WTC11 (cell line): Measurements from ENCODE around the gene ZNF716. TPM values are rescaled to one million over a fixed set of nuclear protein-coding genes. Genes with fewer than 3 reads are reported as not detected.
"Not testable (repeated sequence)": the region's sequence is repeated elsewhere in the genome, so short reads cannot be mapped to it uniquely, and the experiment has no call there.

ENCODE experiments used
- ATAC-seq: fragments of 200-7000 bp; cut with Tn5 transposase; 2 replicates; pipeline ENCODE4 v1.10.0; 2021; ENCODE audit warnings: mild to moderate bottlenecking, moderate library complexity
- CTCF ChIA-PET: fragments of 300-600 bp; sonication (Branson Sonifier 250); formaldehyde crosslinking; loops from one replicate; lab custom pipeline; 2021; ENCODE audit warnings: antibody characterized with exemption; lab: Charles Lee
- POLR2A ChIA-PET: fragments of 350-600 bp; sonication (Branson Sonifier 250); formaldehyde crosslinking; loops from one replicate; lab custom pipeline; 2021; ENCODE audit warnings: antibody characterized with exemption; lab: Charles Lee
- DNase-seq: peaks from one replicate; pipeline ENCODE4 v3.0.0; 2021; ENCODE audit warnings: low spot score
- H3K27ac Mint-ChIP-seq: 2 replicates; pipeline ENCODE4 v1.8.0; 2021; ENCODE audit warnings: mixed read lengths
- H3K27me3 Mint-ChIP-seq: 2 replicates; pipeline ENCODE4 v1.8.0; 2021; ENCODE audit warnings: low read depth, mild to moderate bottlenecking, moderate library complexity, mixed read lengths
- H3K36me3 Mint-ChIP-seq: 2 replicates; pipeline ENCODE4 v1.8.0; 2021; ENCODE audit warnings: mixed read lengths
- H3K4me1 Mint-ChIP-seq: 2 replicates; pipeline ENCODE4 v1.8.0; 2022; ENCODE audit warnings: mixed read lengths
- H3K4me3 Mint-ChIP-seq: 2 replicates; pipeline ENCODE4 v1.8.0; 2021; ENCODE audit warnings: mild to moderate bottlenecking, moderate library complexity, mixed read lengths
- H3K9me3 Mint-ChIP-seq: 2 replicates; pipeline ENCODE4 v1.8.0; 2021; ENCODE audit warnings: mixed read lengths
- ARID4B ChIP-seq: sonication (generic); formaldehyde crosslinking; IDR thresholded peaks from 2 replicates; pipeline ENCODE4 v1.8.0; 2023; ENCODE audit warnings: missing genetic modification reagents, mild to moderate bottlenecking, borderline replicate concordance
- ATF6 ChIP-seq: sonication (generic); formaldehyde crosslinking; IDR thresholded peaks from 2 replicates; pipeline ENCODE4 v1.8.1; 2023; ENCODE audit warnings: mild to moderate bottlenecking, missing genetic modification reagents
- CBFB ChIP-seq: sonication (generic); formaldehyde crosslinking; IDR thresholded peaks from 2 replicates; pipeline ENCODE4 v1.8.1; 2022; ENCODE audit warnings: mild to moderate bottlenecking, low read depth, missing genetic modification reagents
- E2F1 ChIP-seq: sonication (generic); formaldehyde crosslinking; IDR thresholded peaks from 2 replicates; pipeline ENCODE4 v1.8.0; 2022; ENCODE audit warnings: mild to moderate bottlenecking, missing genetic modification reagents
- FOXK1 ChIP-seq: sonication (generic); formaldehyde crosslinking; IDR thresholded peaks from 2 replicates; pipeline ENCODE4 v1.8.0; 2022; ENCODE audit warnings: mild to moderate bottlenecking, moderate library complexity, missing genetic modification reagents
- GRHL2 ChIP-seq: fragments of 250-450 bp; sonication (Bioruptor Pico); IDR thresholded peaks from 2 replicates; pipeline ENCODE4 v1.8.0; 2022; ENCODE audit warnings: mild to moderate bottlenecking, moderate library complexity; ENCODE audit not compliant: insufficient replicate concordance, severe bottlenecking
- IRF2 ChIP-seq: sonication (generic); formaldehyde crosslinking; IDR thresholded peaks from 2 replicates; pipeline ENCODE4 v1.8.0; 2022; ENCODE audit warnings: low read depth, missing genetic modification reagents, borderline replicate concordance
- MYBL2 ChIP-seq: sonication (generic); formaldehyde crosslinking; IDR thresholded peaks from 2 replicates; pipeline ENCODE4 v1.8.1; 2023; ENCODE audit warnings: mild to moderate bottlenecking, moderate library complexity, missing genetic modification reagents
- NR1H2 ChIP-seq: sonication (generic); formaldehyde crosslinking; IDR thresholded peaks from 2 replicates; pipeline ENCODE4 v1.9.0; 2021; ENCODE audit warnings: mild to moderate bottlenecking, moderate library complexity, missing genetic modification reagents
- NR2C2 ChIP-seq: sonication (generic); formaldehyde crosslinking; IDR thresholded peaks from 2 replicates; pipeline ENCODE4 v1.8.0; 2022; ENCODE audit warnings: mild to moderate bottlenecking, missing genetic modification reagents
- RORB ChIP-seq: fragments of 250-450 bp; sonication (Bioruptor Pico); IDR thresholded peaks from 2 replicates; pipeline ENCODE4 v1.9.0; 2021; ENCODE audit warnings: mild to moderate bottlenecking
- ZNF219 ChIP-seq: sonication (generic); formaldehyde crosslinking; IDR thresholded peaks from 2 replicates; pipeline ENCODE4 v1.8.0; 2023; ENCODE audit warnings: missing genetic modification reagents, mild to moderate bottlenecking, borderline replicate concordance
- ZNF263 ChIP-seq: sonication (generic); formaldehyde crosslinking; IDR thresholded peaks from 2 replicates; pipeline ENCODE4 v1.8.1; 2022; ENCODE audit warnings: low read depth, mild to moderate bottlenecking, moderate library complexity, missing genetic modification reagents
- total RNA-seq: library from RNA; stranded (reverse); gene quantifications from 3 replicates; pipeline ENCODE4 v1.2.3, GENCODE V29; 2021
- TF ChIP-seq, protein P1 (sequence below): sonication (generic); formaldehyde crosslinking; IDR thresholded peaks from 2 replicates; pipeline ENCODE4 v1.8.1; 2022; ENCODE audit warnings: low read depth, mild to moderate bottlenecking, moderate library complexity, missing genetic modification reagents, borderline replicate concordance
- TF ChIP-seq, protein P2 (sequence below): fragments of 250-450 bp; sonication (Bioruptor Pico); IDR thresholded peaks from 2 replicates; pipeline ENCODE4 v1.8.0; 2021; ENCODE audit warnings: mild to moderate bottlenecking

ZNF716 gene
- total RNA-seq, 1 experiment from 2014 or later, result not detected

GRCh38 chr7:57485022-57485421 is 35.0 kb downstream of the ZNF716 start:
- H3K36me3 Mint-ChIP-seq, result peaks cover 28% of the 10 kb centered on the region

GRCh38 chr7:57487957-57488356 is 38.0 kb downstream of the ZNF716 start:
- Mint-ChIP-seq H3K9me3 (peaks cover 9% of the 10 kb centered on the region), H3K36me3 (peaks cover 9% of the 10 kb centered on the region), H3K4me3 (no peak overlapping the region), H3K27me3 (no peaks in the 10 kb centered on the region; the same call in 1 of the 2 replicates), H3K27ac (no peak overlapping the region), H3K4me1 (no peaks in the 10 kb centered on the region)
- CTCF ChIA-PET, result no interaction called here
- POLR2A ChIA-PET, result no interaction called here
- TF ChIP-seq NR1H2 (CRISPR knock-in tag) (no peak), GRHL2 (CRISPR knock-in tag) (no peak), RORB (CRISPR knock-in tag) (no peak), IRF2 (CRISPR knock-in tag) (no peak), ATF6 (CRISPR knock-in tag) (no peak), NR2C2 (CRISPR knock-in tag) (no peak), FOXK1 (CRISPR knock-in tag) (no peak), E2F1 (CRISPR knock-in tag) (no peak), CBFB (no peak), ZNF263 (no peak), ARID4B (no peak), ZNF219 (CRISPR knock-in tag) (no peak), MYBL2 (no peak)
- TF ChIP-seq, protein P1, sequence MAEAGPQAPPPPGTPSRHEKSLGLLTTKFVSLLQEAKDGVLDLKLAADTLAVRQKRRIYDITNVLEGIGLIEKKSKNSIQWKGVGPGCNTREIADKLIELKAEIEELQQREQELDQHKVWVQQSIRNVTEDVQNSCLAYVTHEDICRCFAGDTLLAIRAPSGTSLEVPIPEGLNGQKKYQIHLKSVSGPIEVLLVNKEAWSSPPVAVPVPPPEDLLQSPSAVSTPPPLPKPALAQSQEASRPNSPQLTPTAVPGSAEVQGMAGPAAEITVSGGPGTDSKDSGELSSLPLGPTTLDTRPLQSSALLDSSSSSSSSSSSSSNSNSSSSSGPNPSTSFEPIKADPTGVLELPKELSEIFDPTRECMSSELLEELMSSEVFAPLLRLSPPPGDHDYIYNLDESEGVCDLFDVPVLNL (CRISPR knock-in tag), result no peak
- TF ChIP-seq, protein P2, sequence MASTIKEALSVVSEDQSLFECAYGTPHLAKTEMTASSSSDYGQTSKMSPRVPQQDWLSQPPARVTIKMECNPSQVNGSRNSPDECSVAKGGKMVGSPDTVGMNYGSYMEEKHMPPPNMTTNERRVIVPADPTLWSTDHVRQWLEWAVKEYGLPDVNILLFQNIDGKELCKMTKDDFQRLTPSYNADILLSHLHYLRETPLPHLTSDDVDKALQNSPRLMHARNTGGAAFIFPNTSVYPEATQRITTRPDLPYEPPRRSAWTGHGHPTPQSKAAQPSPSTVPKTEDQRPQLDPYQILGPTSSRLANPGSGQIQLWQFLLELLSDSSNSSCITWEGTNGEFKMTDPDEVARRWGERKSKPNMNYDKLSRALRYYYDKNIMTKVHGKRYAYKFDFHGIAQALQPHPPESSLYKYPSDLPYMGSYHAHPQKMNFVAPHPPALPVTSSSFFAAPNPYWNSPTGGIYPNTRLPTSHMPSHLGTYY (CRISPR knock-in tag), result no peak
- no peak for DNase-seq
- no peak for ATAC-seq

More at GRCh38 chr7:57485022-57485421, 35.0 kb downstream of the ZNF716 start:
- ATAC-seq, H3K4me1 Mint-ChIP-seq, POLR2A ChIA-PET, H3K27ac Mint-ChIP-seq, CTCF ChIA-PET, H3K27me3 Mint-ChIP-seq, H3K4me3 Mint-ChIP-seq, DNase-seq: not testable (repeated sequence)
- H3K9me3 Mint-ChIP-seq, result peaks cover 27% of the 10 kb centered on the region

DNA sequence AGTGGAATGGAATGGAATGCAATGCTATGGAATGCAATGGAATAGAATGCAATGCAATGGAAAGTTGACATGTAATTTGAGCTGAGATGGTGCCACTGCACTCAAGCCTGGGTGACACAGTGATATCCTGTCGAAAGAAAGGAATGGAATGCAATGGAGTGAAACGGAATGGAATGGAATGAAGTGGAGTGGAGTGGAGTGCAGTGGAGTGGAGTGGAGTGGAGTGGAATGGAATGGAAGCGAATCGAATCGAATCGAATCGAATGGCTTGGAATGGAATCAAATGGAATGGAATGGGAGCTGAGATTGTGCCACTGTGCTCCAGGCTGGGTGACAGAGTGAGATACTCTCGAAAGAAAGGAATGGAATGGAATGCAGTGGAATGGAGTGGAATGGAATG is 45.1 kb downstream of the ZNF716 start:
- H3K4me3 Mint-ChIP-seq, POLR2A ChIA-PET, CTCF ChIA-PET: not testable (repeated sequence)

More for the DNA sequence above, 45.1 kb downstream of the ZNF716 start:
- H3K27me3 Mint-ChIP-seq, H3K4me1 Mint-ChIP-seq, H3K27ac Mint-ChIP-seq, ATAC-seq, DNase-seq: not testable (repeated sequence)
- Mint-ChIP-seq H3K36me3 (peaks cover 17% of the 10 kb centered on the region), H3K9me3 (peaks cover 21% of the 10 kb centered on the region)
